ENCODE measurements around the gene DDX25.
A peak's percentile ranks its signal among the peaks of the same experiment; 100 is the strongest.

DDX25 gene

DNA sequence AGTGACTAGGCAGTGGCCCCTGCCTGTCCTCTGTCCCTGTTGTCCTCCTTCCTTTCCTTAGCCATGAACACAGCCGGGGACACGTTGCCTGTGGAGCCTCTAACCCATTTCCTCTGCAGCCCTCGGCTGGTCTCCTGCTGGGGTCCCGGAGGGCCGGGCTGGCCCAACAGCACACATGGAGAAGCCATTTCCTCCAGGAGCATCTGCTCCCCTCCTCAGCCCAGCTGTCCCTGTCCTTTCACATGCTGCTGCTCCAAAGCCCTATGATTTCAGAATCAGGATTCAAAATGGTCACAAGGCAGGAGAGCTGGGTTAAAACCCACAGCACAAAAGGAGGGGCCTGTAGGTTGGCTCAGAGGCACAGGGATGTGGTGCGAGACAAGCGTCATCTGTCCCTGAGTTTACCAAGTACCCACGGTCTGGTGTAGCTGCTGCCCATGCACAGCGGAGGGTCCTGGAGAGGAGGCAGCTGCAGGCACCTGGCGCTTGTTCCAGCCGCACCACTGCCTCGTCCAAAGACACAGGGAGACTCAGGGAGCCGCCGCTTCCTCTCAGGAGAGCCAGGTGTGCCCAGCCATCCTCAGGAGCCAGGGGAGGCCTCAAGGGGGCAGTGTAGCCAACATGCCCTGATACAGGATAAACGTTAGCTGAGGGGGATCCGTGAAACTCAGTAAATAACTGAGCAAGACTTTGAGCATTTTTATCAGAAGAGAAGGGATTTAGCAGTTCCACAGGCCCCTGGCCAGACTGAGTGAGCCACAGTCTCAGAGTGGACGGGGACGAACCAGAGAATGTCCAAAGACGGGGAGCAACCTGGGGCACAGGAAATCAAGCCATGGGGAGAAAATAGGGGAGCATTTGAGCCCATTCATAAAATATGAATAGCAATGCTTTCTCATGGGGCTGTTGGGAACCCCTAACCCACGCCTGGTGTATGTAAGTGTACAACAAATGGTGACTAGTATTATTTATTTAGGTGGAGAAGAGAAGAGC lies 37.6 kb downstream of the DDX25 start:
- Mint-ChIP-seq H3K27me3 (ENCODE audit: low read depth, poor library complexity) (no peaks in the 10 kb centered on the region), H3K4me3 (no peak overlapping the region), H3K9me3 (no peaks in the 10 kb centered on the region), H3K27ac (peak overlapping the region; percentile 41), H3K4me1 (peaks cover 34% of the 10 kb centered on the region), H3K36me3 (ENCODE audit: low read depth) (no peaks in the 10 kb centered on the region)
- TF ChIP-seq, protein P1, sequence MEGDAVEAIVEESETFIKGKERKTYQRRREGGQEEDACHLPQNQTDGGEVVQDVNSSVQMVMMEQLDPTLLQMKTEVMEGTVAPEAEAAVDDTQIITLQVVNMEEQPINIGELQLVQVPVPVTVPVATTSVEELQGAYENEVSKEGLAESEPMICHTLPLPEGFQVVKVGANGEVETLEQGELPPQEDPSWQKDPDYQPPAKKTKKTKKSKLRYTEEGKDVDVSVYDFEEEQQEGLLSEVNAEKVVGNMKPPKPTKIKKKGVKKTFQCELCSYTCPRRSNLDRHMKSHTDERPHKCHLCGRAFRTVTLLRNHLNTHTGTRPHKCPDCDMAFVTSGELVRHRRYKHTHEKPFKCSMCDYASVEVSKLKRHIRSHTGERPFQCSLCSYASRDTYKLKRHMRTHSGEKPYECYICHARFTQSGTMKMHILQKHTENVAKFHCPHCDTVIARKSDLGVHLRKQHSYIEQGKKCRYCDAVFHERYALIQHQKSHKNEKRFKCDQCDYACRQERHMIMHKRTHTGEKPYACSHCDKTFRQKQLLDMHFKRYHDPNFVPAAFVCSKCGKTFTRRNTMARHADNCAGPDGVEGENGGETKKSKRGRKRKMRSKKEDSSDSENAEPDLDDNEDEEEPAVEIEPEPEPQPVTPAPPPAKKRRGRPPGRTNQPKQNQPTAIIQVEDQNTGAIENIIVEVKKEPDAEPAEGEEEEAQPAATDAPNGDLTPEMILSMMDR (IDR thresholded peaks at IDR 0.05) = peak; percentile 65
- peak; percentile 73 for DNase-seq

DNA sequence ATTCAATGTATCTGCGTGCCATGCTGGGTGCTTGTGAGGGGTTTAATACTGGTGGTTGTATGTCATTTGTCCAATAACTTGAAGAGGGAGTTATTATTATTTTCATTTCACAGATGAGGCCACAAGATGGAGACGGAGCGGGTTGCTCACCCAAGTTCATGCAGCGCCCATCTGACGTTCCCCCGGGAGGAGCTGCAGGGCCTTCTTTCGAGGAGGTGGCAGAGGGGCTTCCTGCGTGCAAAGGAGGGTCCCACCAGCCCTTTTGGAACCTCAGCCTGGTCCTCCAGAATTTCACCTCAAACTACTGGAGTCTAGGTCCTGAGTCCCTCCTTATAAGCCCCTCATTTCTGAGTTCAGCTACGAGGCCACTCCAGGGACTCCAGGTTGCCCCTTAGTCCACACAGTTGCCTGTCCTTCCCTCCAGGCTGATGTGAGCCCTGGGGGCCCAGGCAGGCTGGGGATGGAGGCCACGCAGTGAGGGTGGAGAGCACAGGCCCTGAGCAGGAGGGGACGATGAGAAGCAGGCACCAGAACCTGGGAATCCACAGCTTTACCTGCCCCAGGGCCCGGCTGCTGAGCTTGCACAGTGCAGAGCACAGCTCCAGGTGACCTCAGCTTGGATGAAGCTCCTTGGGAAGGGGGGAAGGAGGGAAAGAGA lies 38.6 kb downstream of the DDX25 start:
- Mint-ChIP-seq H3K9me3 (no peaks in the 10 kb centered on the region), H3K27me3 (ENCODE audit: low read depth, poor library complexity) (no peaks in the 10 kb centered on the region), H3K4me1 (peaks cover 34% of the 10 kb centered on the region), H3K4me3 (no peak overlapping the region), H3K36me3 (ENCODE audit: low read depth) (no peaks in the 10 kb centered on the region), H3K27ac (no peak overlapping the region)
- no peak for DNase-seq
- TF ChIP-seq, protein P1 (IDR thresholded peaks at IDR 0.05) = no peak

DNA sequence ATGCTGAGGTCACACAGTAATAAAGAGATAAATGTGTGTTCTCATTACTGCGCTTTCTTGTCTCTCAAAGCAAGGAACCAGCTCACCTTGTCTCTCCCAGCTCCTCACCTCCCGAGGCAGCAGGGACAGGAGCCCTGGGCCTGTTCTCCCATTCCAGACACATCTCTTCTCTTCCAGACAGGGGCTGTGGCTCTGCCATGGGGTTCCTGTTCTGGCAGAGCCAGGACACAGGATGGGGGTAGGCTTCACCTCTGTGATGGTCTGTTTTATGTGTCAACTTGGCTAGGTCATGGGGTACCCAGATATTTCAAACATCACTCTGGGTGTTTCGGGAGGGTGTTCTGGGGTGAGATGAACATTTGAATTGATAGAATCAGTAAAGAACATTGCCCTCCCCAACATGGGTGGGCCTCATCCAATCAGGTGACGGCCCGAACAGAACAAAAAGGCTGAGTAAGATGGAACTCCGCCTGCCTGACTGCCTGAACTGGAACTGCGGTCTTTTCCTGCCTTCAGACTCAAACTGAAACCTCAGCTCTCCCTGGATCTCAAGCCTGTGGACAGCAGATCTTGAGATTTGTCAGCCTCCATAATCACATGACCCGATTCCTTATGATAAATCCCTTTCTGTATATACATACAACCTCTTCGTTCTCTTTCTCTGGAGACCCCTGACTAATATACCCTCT lies 39.5 kb downstream of the DDX25 start:
- Mint-ChIP-seq H3K36me3 (ENCODE audit: low read depth) (no peaks in the 10 kb centered on the region), H3K9me3 (no peaks in the 10 kb centered on the region), H3K4me3 (no peak overlapping the region), H3K27me3 (ENCODE audit: low read depth, poor library complexity) (no peaks in the 10 kb centered on the region), H3K4me1 (peaks cover 31% of the 10 kb centered on the region), H3K27ac (peak overlapping the region; percentile 42)
- no peak for DNase-seq
- TF ChIP-seq, protein P1 (IDR thresholded peaks at IDR 0.05) = no peak

DNA sequence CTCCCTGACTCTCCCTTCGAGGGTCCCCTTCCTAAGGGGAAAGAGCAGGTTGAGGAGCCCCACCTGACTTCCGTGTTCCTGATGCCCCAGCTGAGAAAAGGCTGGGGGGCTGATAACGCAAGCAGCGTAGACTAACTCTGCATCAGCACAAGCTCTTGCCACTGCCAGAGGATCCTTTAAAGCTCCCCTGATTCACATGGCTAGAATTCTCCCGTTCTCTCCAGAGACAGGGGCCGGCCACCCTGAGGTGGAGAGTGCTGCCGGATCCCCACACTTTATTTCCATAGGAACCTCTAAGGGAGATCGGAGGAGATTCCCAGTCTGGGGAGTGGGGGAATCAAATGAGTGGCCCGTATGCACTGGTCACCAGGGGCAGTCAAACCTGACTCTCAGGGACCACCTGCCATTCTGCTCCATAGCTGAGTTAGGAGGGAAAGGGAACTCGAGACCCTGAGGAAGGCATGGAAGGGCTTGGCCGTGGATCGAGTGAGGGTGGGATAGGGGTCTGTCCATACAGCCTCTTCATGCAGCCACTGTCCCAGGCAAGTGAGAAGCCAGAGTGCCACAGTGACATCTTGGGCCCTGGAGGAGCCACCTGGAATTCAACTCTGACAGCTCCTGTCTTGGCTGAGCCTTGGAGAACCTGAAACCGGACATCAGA lies 40.2 kb downstream of the DDX25 start:
- Mint-ChIP-seq H3K36me3 (ENCODE audit: low read depth) (no peaks in the 10 kb centered on the region), H3K9me3 (no peaks in the 10 kb centered on the region), H3K27me3 (ENCODE audit: low read depth, poor library complexity) (no peaks in the 10 kb centered on the region), H3K27ac (peak overlapping the region; percentile 42), H3K4me3 (no peak overlapping the region), H3K4me1 (peaks cover 30% of the 10 kb centered on the region)
- no peak for DNase-seq
- TF ChIP-seq, protein P1 (IDR thresholded peaks at IDR 0.05) = no peak

DNA sequence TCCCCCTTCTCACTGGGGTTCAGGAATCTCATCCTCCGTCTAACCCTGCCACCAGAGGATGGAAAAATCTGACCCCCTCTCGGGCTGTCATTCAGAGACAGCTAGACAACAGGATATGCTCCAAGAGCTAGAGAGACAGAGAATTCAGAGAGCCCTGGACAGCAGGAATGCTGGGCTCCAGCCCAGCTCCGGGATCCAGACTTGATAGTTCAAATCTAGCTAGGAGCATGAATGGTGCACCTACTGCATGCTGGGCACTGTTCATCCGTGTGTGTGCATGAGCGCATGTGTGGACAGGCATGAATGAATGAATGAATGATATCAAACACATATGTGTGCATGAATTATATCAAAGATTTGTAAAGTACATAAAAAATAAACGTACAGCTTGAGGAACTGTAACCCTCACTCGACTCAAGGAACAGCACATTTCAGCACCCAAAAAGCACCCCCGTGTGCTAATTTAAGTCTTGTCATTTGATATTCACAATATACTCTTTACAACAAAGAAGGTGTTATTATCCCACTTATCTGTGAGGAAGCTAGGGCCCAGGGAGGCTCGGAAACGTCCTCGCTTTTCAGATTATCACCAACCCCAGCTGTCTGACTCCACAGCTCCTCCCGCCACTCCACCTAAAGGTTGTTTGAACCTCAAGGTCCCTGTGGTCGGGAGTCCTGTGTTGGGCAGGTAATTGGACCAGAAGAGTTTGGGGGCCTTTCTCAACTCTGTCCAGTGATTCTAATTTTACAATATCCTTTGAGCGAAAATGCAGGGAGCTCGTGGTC lies 40.9 kb downstream of the DDX25 start:
- peaks cover 30% of the 10 kb centered on the region for H3K4me1 Mint-ChIP-seq
- TF ChIP-seq, protein P1 (IDR thresholded peaks at IDR 0.05) = no peak
- H3K36me3 Mint-ChIP-seq (ENCODE audit: low read depth) = no peaks in the 10 kb centered on the region
- H3K9me3 Mint-ChIP-seq = no peaks in the 10 kb centered on the region
- H3K27ac Mint-ChIP-seq = no peak overlapping the region
- DNase-seq = no peak
- H3K27me3 Mint-ChIP-seq (ENCODE audit: low read depth, poor library complexity) = no peaks in the 10 kb centered on the region
- H3K4me3 Mint-ChIP-seq = no peak overlapping the region
